ENCODE data around the gene SLC25A11.

GRCh38 chr17:4887581-4887980, 52.3 kb downstream of the SLC25A11 start:
- TF ChIP-seq POLR2A (IDR thresholded peaks at IDR 0.05), result no peak
- TF ChIP-seq CTCF (IDR thresholded peaks at IDR 0.05), result no peak

Data from vagina (tissue), 2 donors.